ENCODE results near the gene RIMBP2.
"Not testable (repeated sequence)": the region's sequence is repeated elsewhere in the genome, so short reads cannot be mapped to it uniquely, and the experiment has no call there.

The RIMBP2 gene

GRCh38 chr12:130742112-130742511 is 26.0 kb upstream of the RIMBP2 start:
- no peak for DNase-seq (ENCODE audit: low read depth in 2 of 3, low spot score in 2 of 3)

GRCh38 chr12:130739571-130739970 is 23.5 kb upstream of the RIMBP2 start:
- no peak for DNase-seq (ENCODE audit: low read depth in 2 of 3, low spot score in 2 of 3)

GRCh38 chr12:130738403-130738802 is 22.3 kb upstream of the RIMBP2 start:
- not testable (repeated sequence) for DNase-seq (ENCODE audit: low read depth in 2 of 3, low spot score in 2 of 3)

- no peak for DNase-seq (ENCODE audit: low read depth in 2 of 3, low spot score in 2 of 3)
Observed at GRCh38 chr12:130737731-130738130, 21.6 kb upstream of the RIMBP2 start.

GRCh38 chr12:130729344-130729743 is 13.2 kb upstream of the RIMBP2 start:
- DNase-seq (ENCODE audit: low read depth in 2 of 3, low spot score in 2 of 3): no peak

- DNase-seq (ENCODE audit: low read depth in 2 of 3, low spot score in 2 of 3): no peak
Observed at GRCh38 chr12:130728158-130729058, 12.3 kb upstream of the RIMBP2 start.

- no peak for DNase-seq (ENCODE audit: low read depth in 2 of 3, low spot score in 2 of 3)
Observed at GRCh38 chr12:130719263-130719859, 3.3 kb upstream of the RIMBP2 start.

GRCh38 chr12:130717752-130718151 is 1.7 kb upstream of the RIMBP2 start:
- DNase-seq (ENCODE audit: low read depth in 2 of 3, low spot score in 2 of 3): no peak

- no peak for DNase-seq (ENCODE audit: low read depth in 2 of 3, low spot score in 2 of 3)
Observed at GRCh38 chr12:130716969-130717366, 869 bp upstream of the RIMBP2 start.

GRCh38 chr12:130715150-130715997 is 725 bp downstream of the RIMBP2 start:
- no peak for DNase-seq (ENCODE audit: low read depth in 2 of 3, low spot score in 2 of 3)

GRCh38 chr12:130714591-130715149 is 1.4 kb downstream of the RIMBP2 start:
- DNase-seq (ENCODE audit: low read depth in 2 of 3, low spot score in 2 of 3): no peak

GRCh38 chr12:130714091-130714590 is 2.0 kb downstream of the RIMBP2 start:
- no peak for DNase-seq (ENCODE audit: low read depth in 2 of 3, low spot score in 2 of 3)

- DNase-seq (ENCODE audit: low read depth in 2 of 3, low spot score in 2 of 3): no peak
Observed at GRCh38 chr12:130713581-130713991, 2.5 kb downstream of the RIMBP2 start.

- no peak for DNase-seq (ENCODE audit: low read depth in 2 of 3, low spot score in 2 of 3)
Observed at GRCh38 chr12:130712346-130713065, 3.6 kb downstream of the RIMBP2 start.

- no peak for DNase-seq (ENCODE audit: low read depth in 2 of 3, low spot score in 2 of 3)
Observed at GRCh38 chr12:130711756-130712155, 4.3 kb downstream of the RIMBP2 start.

- DNase-seq (ENCODE audit: low read depth in 2 of 3, low spot score in 2 of 3): no peak
Observed at GRCh38 chr12:130710733-130711080, 5.4 kb downstream of the RIMBP2 start.

- DNase-seq (ENCODE audit: low read depth in 2 of 3, low spot score in 2 of 3): no peak
Observed at GRCh38 chr12:130709971-130710732, 5.9 kb downstream of the RIMBP2 start.

GRCh38 chr12:130709151-130709970 is 6.7 kb downstream of the RIMBP2 start:
- DNase-seq (ENCODE audit: low read depth in 2 of 3, low spot score in 2 of 3): no peak

GRCh38 chr12:130708648-130709047 is 7.5 kb downstream of the RIMBP2 start:
- no peak for DNase-seq (ENCODE audit: low read depth in 2 of 3, low spot score in 2 of 3)
